Measurements from ENCODE around the gene ST6GALNAC6.

ST6GALNAC6 gene

GRCh38 chr9:127941062-127941960 is 41.9 kb upstream of the ST6GALNAC6 start:
- Mint-ChIP-seq H3K36me3 (ENCODE audit: low read depth) (peaks cover 10% of the 10 kb centered on the region), H3K27ac (peak overlapping the region in 2 of 3 experiments; percentile 28 to 74), H3K4me1 (peaks cover 50% of the 10 kb centered on the region), H3K27me3 (ENCODE audit: low read depth) (no peaks in the 10 kb centered on the region), H3K4me3 (peak overlapping the region; percentile 19 to 62 (median 59)), H3K9me3 (no peaks in the 10 kb centered on the region)
- no peak for TF ChIP-seq CTCF (IDR thresholded peaks at IDR 0.05; ENCODE audit: unreplicated experiment in 3 of 3)

DNA sequence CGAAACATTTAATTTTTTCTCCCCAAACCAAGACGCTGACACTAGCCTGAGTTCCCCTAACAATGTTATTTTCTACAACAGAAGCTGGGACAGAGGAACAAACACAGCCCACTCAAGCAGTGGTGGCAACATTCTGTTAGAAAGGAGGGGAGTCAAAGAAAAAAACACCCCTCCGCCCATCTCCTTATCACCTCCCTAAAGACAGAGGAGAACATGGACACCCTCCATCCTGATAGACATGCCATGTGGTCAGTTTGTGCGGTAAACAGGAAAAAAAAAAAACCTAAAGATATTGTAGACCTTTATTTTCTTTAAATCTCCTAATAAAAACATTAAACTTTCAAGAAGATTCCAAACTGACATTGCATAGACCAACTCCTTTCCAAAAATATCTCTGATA is 41.2 kb upstream of the ST6GALNAC6 start:
- no peak for TF ChIP-seq CTCF (IDR thresholded peaks at IDR 0.05; ENCODE audit: unreplicated experiment in 3 of 3)
- H3K36me3 Mint-ChIP-seq (ENCODE audit: low read depth): peaks cover 10% of the 10 kb centered on the region
- H3K27ac Mint-ChIP-seq: peak overlapping the region in 2 of 3 experiments; percentile 24 to 28
- H3K4me3 Mint-ChIP-seq: peak overlapping the region; percentile 24 to 62 (median 59)
- H3K27me3 Mint-ChIP-seq (ENCODE audit: low read depth): no peaks in the 10 kb centered on the region
- H3K4me1 Mint-ChIP-seq: peaks cover 57% of the 10 kb centered on the region
- no peaks in the 10 kb centered on the region for H3K9me3 Mint-ChIP-seq

DNA sequence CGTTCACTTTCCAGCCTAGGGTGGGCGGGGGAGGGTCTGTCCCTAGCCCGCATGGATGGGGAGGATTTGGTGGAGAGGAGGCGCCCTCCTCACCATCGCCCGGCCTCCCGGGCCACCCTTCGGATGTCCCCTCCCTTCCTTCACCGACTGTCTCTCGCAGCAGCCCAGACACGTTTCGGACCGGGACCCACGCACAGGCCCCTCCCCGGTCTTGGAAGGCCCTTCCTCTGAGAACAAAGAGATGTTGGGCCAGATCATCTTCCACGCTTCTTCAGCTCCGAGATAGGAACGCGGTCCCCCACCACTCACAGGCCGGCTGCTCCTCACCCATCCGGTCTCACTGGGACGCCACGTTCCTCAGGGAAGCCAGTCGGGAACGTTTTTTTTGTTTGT is 38.9 kb upstream of the ST6GALNAC6 start:
- Mint-ChIP-seq H3K4me1 (peaks cover 56% of the 10 kb centered on the region), H3K4me3 (peak overlapping the region; percentile 68 to 82 (median 79)), H3K27ac (peak overlapping the region in 2 of 3 experiments; percentile 78 to 89), H3K27me3 (ENCODE audit: low read depth) (no peaks in the 10 kb centered on the region), H3K36me3 (ENCODE audit: low read depth) (peaks cover 13% of the 10 kb centered on the region), H3K9me3 (no peaks in the 10 kb centered on the region)
- no peak for TF ChIP-seq CTCF (IDR thresholded peaks at IDR 0.05; ENCODE audit: unreplicated experiment in 3 of 3)

GRCh38 chr9:127937388-127938297 is 38.2 kb upstream of the ST6GALNAC6 start, which contains the start of gene DPM2:
DPM2 (minus strand) TSS chr9:127937854; CDS start chr9:127937820, 34 bp downstream.
- H3K4me1 Mint-ChIP-seq: peaks cover 52% of the 10 kb centered on the region
- H3K4me3 Mint-ChIP-seq: peak within 1 kb of the TSS; percentile 90 to 99 (median 97)
- peaks cover 13% of the 10 kb centered on the region for H3K36me3 Mint-ChIP-seq (ENCODE audit: low read depth)
- TF ChIP-seq CTCF (IDR thresholded peaks at IDR 0.05; ENCODE audit: unreplicated experiment in 3 of 3): no peak
- no peaks in the 10 kb centered on the region for H3K27me3 Mint-ChIP-seq (ENCODE audit: low read depth)
- H3K9me3 Mint-ChIP-seq: no peaks in the 10 kb centered on the region
- peak within 1 kb of the TSS; percentile 17 to 89 (median 78) for H3K27ac Mint-ChIP-seq

DNA sequence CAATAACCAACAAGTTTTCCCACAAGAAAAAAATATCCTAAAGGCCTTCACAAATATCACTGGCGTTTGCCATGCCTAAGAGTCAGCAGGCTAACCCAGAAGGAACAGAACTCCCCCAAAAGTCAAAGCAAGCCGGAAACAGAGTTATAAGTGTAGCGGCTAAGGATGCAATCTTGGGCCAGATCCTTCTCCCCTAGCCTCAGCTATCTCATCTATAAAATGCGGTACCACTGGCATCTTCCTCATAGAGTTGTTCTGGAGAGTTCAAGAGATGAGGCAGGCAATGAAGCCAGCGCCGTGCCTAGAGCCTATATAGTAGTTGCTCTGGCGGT is 37.6 kb upstream of the ST6GALNAC6 start:
- Mint-ChIP-seq H3K36me3 (ENCODE audit: low read depth) (peaks cover 11% of the 10 kb centered on the region), H3K27ac (peak overlapping the region; percentile 17 to 78 (median 78)), H3K9me3 (no peaks in the 10 kb centered on the region), H3K27me3 (ENCODE audit: low read depth) (no peaks in the 10 kb centered on the region), H3K4me1 (peaks cover 47% of the 10 kb centered on the region), H3K4me3 (peak overlapping the region; percentile 90 to 99 (median 97))
- TF ChIP-seq CTCF (IDR thresholded peaks at IDR 0.05; ENCODE audit: unreplicated experiment in 3 of 3): no peak
